HG02885 (cell line): ENCODE results near the gene FERMT3.

Source experiments
- ATAC-seq: cut with Tn5 transposase; IDR thresholded peaks from one replicate; pipeline ENCODE4 v1.9.1; 2021; ENCODE audit warnings: mild to moderate bottlenecking; ENCODE audit not compliant: unreplicated experiment, poor library complexity

The FERMT3 gene

DNA sequence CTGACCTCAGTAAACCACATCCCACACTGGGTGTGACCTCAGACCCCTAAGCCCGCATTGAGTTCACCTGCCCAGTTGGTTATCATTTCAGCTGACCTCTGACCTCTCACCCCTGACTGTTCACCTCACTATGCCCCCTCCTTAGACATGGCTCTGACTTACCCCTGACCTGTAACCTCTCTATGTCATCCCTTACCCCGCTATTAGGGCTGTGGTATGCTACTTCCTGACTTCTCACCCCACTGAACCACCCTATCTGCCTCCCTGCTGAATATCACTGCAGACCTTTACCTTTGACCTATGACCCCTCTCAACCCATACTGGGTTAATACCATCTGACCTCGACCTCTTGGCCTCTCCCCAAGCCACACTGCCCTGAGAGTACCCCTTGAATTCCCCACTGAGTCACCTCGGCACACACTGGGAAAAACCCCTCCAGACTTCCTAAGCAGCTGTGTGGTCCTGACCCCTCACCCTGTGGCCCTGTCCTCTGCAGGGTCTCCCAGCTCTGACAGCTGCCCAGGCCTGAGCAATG lies 53.1 kb downstream of the FERMT3 start:
- no peak for ATAC-seq

DNA sequence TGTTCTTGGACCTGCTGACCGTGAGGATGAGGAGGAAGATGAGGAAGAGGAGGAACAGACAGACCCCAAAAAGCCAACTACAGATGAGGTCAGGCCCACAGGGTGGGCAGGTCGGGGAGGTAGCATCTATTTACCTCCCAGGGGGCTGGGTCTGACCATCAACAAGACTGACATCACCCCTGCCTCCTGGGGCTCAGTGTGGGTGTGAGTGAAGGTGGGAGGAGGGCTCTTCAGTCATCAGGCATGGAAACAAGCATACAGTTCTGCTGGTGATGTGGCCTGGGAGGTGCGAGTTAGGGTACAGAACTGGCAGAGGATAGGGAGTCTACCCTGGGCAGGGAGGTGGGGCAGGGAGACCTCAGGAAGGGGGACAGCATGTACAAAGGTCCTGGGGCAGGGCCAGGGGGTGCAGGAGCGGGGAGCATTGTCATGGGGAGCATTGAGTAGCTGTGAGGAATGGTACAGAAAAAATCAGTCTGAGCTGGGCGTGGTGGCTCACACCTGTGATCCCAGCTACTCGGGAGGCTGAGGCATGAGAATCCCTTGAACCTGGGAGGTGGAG lies 53.7 kb downstream of the FERMT3 start:
- no peak for ATAC-seq

DNA sequence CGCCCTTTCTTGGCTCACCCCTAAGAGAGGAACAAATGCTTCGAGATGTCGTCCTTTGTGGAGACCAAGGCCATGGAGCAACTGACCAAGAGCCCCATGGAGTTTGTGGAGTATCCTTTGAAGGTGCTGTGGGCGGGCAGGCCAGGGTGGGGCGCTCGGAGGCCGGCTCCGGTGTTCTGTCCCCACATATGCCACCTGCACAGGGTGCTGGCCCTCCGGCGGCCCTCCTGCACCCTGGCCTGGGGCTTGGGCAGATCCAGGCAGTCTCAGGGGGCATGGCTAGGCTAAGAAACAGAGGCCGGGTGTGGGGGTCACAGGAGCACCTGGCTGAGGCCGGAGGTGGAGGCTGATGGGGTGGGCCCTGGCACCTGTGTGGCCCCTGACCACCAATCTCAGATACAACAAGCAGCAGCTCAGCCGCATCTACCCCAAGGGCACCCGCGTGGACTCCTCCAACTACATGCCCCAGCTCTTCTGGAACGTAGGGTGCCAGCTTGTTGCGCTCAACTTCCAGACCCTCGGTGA lies 55.1 kb downstream of the FERMT3 start:
- no peak for ATAC-seq

DNA sequence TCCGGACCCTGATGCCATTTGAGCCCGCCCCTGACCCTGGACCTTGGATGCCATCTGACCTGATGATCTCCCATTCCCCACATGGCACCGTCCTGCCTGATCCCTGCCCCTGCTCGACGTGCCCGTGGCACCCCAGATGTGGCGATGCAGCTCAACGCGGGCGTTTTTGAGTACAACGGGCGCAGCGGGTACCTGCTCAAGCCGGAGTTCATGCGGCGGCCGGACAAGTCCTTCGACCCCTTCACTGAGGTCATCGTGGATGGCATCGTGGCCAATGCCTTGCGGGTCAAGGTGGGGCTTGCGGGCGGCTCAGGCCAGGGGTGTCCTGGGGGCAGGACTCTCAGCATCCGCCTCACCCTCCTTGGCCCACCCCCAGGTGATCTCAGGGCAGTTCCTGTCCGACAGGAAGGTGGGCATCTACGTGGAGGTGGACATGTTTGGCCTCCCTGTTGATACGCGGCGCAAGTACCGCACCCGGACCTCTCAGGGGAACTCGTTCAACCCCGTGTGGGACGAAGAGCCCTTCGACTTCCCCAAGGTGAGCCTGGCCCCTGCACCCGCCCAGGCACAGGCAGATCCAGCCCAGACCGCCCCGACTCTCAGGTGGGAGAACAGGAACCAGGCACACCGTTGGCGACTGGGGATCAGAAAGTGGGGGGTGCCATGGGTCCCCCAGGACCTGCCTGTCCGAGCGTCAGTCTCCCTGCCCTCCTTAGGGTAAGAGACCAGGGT lies 55.9 kb downstream of the FERMT3 start:
- no peak for ATAC-seq

DNA sequence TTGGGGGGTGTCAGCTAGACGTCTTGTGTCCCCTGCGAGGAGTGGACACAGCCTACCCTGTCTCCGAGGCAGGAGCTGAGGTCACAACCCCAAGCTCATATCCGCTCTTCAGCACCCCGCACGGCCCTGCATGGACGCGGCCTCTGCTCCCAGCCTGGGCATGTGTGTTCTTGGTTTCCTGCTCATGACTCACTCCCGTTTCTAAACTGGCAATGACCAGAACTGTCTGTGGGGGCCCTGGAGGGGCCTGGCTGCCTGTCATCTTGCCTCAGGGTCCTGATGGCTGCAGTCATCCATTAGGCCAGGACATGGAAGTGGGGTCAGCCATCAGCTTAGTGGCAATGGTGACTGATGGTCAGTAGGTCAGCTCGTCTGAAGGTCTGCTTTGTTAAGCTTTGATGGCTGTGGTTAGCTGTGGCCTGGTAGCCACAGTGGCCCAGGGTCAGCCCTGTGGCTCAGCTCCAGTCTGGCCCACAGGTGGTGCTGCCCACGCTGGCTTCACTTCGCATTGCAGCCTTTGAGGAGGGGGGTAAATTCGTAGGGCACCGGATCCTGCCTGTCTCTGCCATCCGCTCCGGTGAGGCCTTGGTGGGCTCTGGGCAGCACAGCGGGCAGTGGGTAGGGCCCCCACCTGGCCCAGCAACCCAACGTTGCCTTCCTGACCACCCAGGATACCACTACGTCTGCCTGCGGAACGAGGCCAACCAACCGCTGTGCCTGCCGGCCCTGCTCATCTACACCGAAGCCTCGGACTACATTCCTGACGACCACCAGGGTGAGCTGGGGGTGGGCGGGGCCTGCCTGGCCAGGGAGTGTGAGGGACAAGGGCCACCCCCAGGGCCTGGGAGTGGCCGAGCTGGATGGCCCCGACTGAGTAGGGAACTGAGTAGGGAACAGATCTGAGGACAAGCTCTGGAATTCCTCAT lies 56.8 kb downstream of the FERMT3 start:
- no peak for ATAC-seq

DNA sequence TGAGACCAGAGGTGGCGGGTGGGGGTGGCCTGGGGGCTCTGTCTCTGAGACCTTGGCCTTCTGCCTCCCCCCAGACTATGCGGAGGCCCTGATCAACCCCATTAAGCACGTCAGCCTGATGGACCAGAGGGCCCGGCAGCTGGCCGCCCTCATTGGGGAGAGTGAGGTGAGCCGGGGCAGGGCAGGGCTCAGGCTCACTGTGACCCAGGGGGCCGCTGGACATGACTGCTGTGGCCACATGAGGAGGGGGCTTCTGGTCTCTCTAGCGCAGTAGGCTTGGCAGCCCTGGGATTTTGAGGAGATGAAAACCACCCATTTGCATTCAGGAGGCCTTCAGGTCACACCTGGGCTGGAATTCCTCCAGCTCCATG lies 57.4 kb downstream of the FERMT3 start:
- ATAC-seq = no peak

DNA sequence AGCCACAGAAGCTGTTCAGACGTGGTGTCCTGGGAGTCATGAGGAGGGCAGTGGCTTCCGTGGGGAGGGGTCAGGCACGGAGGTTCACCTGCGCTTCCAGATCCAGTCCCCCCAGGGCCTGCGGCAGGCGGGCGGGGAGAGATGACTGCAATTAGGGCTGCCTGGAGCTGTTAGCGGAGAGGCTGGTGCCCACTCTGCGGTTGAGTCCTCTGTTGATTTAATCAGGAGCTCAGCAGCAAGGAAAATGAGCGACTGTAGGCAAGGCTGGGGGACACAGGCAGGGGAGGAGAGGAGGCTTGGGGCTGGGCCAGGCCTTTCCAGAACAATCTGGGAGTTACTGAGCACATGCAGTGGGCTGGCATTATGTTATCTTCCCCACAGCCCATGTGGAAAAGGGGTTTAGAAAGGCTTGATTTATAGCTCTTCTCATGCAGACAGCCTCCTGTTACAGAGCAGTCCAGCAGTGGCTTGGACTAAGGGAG lies 57.9 kb downstream of the FERMT3 start:
- no peak for ATAC-seq

DNA sequence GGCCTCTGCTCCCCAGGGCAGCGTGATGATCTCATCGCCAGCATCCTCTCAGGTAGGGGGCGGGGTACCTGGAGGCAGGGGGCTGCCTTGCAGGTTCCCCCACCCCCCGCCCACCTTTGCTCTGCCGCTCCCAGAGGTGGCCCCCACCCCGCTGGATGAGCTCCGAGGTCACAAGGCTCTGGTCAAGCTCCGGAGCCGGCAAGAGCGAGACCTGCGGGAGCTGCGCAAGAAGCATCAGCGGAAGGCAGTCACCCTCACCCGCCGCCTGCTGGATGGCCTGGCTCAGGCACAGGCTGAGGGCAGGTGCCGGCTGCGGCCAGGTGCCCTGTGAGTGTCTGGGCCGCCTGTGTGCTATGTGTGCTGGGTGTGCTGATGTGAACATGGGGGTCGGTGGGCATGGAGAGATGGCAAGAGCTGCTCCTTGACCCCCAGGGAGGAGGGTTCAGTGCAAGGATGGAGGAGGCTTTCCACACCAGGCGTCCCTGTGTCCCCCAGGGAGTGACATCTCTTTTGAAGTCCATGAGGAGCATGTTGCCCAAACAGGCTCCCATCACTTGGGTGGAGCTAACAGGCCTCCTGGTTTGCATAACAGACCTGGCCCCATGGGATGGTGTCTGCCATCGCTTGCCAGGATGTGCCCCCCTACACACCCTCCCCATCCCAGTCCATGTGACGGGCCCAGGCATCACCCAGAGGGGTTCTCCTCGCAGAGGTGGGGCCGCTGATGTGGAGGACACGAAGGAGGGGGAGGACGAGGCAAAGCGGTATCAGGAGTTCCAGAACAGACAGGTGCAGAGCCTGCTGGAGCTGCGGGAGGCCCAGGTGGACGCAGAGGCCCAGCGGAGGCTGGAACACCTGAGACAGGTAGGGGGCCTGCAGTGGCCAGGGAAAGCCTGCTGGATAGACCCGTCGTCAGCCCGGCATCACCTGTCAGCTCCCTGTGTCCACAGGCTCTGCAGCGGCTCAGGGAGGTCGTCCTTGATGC lies 58.9 kb downstream of the FERMT3 start:
- no peak for ATAC-seq

DNA sequence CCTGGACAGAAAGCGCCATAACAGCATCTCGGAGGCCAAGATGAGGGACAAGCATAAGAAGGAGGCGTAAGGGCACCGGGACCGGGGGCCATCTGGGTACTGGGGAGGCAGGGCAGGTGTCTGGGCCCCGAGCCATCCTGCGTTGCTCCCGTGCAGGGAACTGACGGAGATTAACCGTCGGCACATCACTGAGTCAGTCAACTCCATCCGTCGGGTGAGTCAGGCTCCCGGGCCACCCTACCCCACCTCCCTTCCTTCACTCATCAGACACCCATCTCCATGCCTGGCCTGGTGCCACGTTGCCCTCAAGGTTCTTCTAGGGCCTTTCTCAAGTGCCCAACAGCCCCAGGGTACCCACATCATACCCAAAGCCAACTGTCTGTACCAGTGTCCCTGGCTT lies 59.8 kb downstream of the FERMT3 start:
- no peak for ATAC-seq

DNA sequence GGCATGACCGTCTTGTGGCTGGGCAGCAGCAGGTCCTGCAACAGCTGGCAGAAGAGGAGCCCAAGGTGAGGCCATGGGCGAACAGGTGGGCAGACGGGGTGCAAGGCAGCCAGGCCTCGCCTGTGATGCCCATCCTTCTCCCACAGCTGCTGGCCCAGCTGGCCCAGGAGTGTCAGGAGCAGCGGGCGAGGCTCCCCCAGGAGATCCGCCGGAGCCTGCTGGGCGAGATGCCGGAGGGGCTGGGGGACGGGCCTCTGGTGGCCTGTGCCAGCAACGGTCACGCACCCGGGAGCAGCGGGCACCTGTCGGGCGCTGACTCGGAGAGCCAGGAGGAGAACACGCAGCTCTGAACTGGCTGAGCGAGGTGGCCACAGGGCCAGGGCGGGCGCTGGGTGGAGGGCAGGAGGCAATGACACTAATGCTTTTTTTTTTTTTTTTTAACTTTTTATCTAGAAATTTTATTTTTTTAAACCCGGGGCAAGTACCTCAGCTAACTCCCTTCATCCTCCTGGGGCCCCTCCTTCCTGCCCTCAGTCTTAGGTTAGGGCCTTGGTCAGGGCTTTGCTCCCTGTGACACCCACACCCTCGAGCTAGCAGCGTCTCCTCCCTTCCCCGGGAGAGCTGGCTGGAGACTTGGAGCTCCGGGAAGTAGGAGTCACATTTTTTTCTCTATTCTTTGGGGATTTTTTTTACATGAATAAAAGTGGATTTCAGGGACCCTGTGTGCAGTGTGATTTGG lies 60.9 kb downstream of the FERMT3 start:
- no peak for ATAC-seq

DNA sequence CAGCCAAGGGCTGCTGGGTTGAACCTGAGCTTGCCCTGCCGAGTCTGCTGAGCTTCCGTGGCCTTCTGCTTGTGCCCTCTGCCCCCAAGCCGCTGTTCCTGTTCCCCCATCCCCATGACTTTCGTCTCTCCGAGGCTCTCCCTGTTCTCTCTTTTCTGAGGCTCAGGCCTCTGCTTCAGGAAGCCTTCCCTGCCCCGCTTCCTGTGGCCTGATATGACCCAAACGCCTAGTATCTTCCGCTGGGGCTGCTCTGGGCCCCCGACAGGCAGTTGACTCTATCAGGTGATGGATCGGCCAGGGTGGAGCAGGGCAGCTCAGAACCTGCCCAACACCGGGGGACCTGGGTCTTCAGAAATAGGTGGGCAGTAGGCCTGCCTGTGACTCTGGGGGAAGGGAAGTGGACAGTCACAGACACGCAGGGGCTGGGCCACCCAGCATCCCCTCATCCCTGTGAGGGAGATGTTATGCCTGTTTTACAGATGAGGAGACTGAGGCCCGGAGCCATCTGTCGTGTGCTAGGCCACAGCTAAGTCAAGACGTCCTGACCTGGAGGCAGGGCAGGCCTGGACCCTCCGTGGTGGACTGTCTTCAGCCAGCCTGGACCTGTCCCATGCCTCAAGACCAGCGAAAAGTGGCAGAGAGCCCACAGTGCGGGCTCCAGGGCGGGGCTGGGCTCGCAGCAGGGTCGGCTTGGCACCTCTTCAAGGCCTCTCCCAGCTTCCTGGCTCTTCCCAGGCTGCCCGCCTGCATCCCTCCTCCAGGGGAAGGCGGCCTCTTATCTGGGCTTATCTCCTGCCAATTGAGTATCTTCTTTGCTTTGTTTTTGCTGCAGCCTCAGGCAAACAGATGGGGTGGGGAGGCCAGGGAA lies 61.7 kb downstream of the FERMT3 start:
- no peak for ATAC-seq

DNA sequence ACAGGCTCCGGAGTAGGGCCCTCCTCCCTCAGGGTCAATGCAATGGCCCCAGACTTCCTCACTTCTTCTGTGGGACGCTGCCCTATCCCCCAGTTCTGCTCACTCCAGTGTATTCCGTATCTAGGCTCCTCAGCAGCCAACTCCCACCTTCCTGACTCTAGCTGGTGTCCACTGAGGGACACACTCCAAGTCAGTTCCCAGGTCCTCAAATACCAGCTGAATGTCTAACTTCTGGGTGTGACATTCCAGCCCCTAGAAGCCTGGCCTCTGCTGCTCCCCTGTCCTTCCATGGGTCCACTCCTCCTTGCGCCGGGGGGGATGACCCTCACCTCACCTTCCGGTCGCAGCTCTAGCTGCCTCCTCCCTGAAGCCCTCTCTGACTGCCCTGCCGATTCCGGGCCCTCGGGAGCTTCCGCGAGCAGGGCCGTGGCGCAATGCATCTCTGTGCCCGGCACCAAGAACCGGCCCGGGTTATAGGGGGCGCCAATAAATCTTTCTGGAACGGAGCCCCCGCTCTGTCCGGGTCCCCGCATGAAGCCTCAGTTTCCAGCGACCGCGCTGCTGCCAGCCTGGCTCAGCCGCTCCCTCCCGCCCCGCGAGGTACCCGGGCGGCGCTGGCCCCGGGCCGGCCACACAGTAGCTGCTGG lies 62.5 kb downstream of the FERMT3 start:
- peak; percentile 12 for ATAC-seq

DNA sequence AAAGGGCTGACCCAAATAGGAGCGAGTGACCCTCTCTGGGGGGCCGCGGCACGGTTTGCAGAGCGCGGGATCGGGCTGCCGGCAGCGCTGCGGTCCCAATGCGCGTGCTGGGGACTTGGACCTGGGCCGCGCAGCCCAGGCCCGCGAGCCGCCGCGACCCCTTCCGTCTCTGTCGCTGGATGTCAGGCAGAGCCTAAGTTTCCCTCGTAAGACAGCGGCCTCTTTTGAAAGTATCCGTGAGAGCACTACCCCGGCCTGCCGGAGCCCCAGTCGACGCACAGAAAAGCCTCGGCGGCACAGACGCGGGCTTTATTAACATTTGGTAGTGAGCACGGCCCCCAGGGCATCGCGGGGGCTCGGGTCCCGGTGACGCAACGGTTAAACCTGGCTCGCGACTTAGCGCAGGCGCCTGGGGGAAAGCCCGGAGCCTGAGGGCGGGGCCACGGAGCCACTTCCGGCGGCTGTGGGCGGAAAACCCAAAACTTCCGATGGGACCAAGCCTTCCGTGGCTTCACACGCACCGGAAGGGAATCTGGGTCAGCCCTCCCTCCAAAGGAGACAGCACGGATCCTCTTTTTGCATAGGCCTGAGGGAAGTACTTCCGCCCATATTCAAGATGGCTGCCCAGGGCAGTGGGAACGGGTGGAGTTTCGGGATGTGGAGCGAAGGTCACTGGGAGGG lies 63.2 kb downstream of the FERMT3 start:
- ATAC-seq = peak; percentile 77
